Measurements from ENCODE around the gene FGF4.

- no peak for TF ChIP-seq POLR2A (IDR thresholded peaks at IDR 0.05)
- TF ChIP-seq CTCF (IDR thresholded peaks at IDR 0.05): no peak
Observed at GRCh38 chr11:69730500-69730899, 44.6 kb downstream of the FGF4 start.

Measured in body of pancreas (tissue), 4 donors.